ENCODE results near the gene P4HA2. TPM values are rescaled to one million over a fixed set of nuclear protein-coding genes. Genes with fewer than 3 reads are reported as not detected.

The P4HA2 gene
- total RNA-seq, 1 experiment from 2014 or later = 43.6 TPM

GRCh38 chr5:132205385-132206125 lies 22.1 kb downstream of the P4HA2 start:
- no peaks in the 10 kb centered on the region for H3K9me3 ChIP-seq (ENCODE audit: low read length)

GRCh38 chr5:132204371-132205135 lies 23.1 kb downstream of the P4HA2 start:
- H2AFZ ChIP-seq (ENCODE audit: low read length) = no peak overlapping the region
- DNase-seq (no peak), ATAC-seq (no peak)
- TF ChIP-seq EZH2phosphoT487 (IDR thresholded peaks at IDR 0.05; ENCODE audit: borderline replicate concordance, low read length) (no peak), EZH2 (IDR thresholded peaks at IDR 0.05; ENCODE audit: low read length, unreplicated experiment) (no peak), CTCF (conservative IDR thresholded peaks at IDR 0.05; ENCODE audit: low read depth, low read length) (no peak)
- no peaks in the 10 kb centered on the region for H3K9me2 ChIP-seq (replicated peaks; ENCODE audit: low read length)
- H3K9ac ChIP-seq (ENCODE audit: low read length) = no peak overlapping the region
- H3K4me2 ChIP-seq (ENCODE audit: low read length) = no peak overlapping the region
- H3K79me2 ChIP-seq (ENCODE audit: low read length) = no peaks in the 10 kb centered on the region
- no peak overlapping the region for H3K4me3 ChIP-seq (ENCODE audit: low read length)
- no TSS peak for BruUV-seq (replicated peaks)
- no peaks in the 10 kb centered on the region for H3K9me3 ChIP-seq (ENCODE audit: low read length)
- H3K36me3 ChIP-seq (ENCODE audit: low read depth, low read length) = peaks cover 10% of the 10 kb centered on the region; the same call in 1 of the 2 replicates
- H3K27ac ChIP-seq (ENCODE audit: low read length) = no peak overlapping the region
- intact Hi-C loops (cut with micrococcal nuclease) = no loop called here
- no peaks in the 10 kb centered on the region for H3K27me3 ChIP-seq (ENCODE audit: low read length)
- no peaks in the 10 kb centered on the region for H4K20me1 ChIP-seq (ENCODE audit: low read length)
- CTCF ChIA-PET = no interaction called here
- POLR2A ChIA-PET (ENCODE audit: unreplicated experiment) = no interaction called here
- no peaks in the 10 kb centered on the region for H3F3A ChIP-seq (ENCODE audit: low read length, unreplicated experiment)
- no peaks in the 10 kb centered on the region for H3K4me1 ChIP-seq (ENCODE audit: insufficient read depth, low read length)

More at GRCh38 chr5:132205385-132206125, 22.1 kb downstream of the P4HA2 start:
- TF ChIP-seq EZH2 (IDR thresholded peaks at IDR 0.05; ENCODE audit: low read length, unreplicated experiment) = no peak
- TF ChIP-seq EZH2phosphoT487 (IDR thresholded peaks at IDR 0.05; ENCODE audit: borderline replicate concordance, low read length) = no peak
- no peak for TF ChIP-seq CTCF (conservative IDR thresholded peaks at IDR 0.05; ENCODE audit: low read depth, low read length)
- Histone ChIP-seq H3K4me1 (ENCODE audit: insufficient read depth, low read length) (no peaks in the 10 kb centered on the region), H3K9ac (ENCODE audit: low read length) (no peak overlapping the region), H2AFZ (ENCODE audit: low read length) (no peak overlapping the region), H3K4me3 (ENCODE audit: low read length) (no peak overlapping the region), H3K4me2 (ENCODE audit: low read length) (no peak overlapping the region), H3K27ac (ENCODE audit: low read length) (no peak overlapping the region), H3K79me2 (ENCODE audit: low read length) (no peaks in the 10 kb centered on the region), H3F3A (ENCODE audit: low read length, unreplicated experiment) (no peaks in the 10 kb centered on the region), H3K36me3 (ENCODE audit: low read depth, low read length) (peaks cover 8% of the 10 kb centered on the region; the same call in 1 of the 2 replicates), H4K20me1 (ENCODE audit: low read length) (no peaks in the 10 kb centered on the region), H3K9me2 (replicated peaks; ENCODE audit: low read length) (no peaks in the 10 kb centered on the region), H3K27me3 (ENCODE audit: low read length) (no peaks in the 10 kb centered on the region)
- DNase-seq = no peak
- ChIA-PET POLR2A (ENCODE audit: unreplicated experiment) (no interaction called here), CTCF (interaction anchor here (0.5 kb wide), 1 partner anchor 132 kb away, joined by 3 read pairs; the partner anchor contains the start of gene CSF2)
- no TSS peak for BruUV-seq (replicated peaks)
- intact Hi-C loops (cut with micrococcal nuclease) = no loop called here
- ATAC-seq = no peak
